Smooth muscle cell (in vitro differentiated cells): ENCODE results near the gene CUZD1. TPM values are rescaled to one million over a fixed set of nuclear protein-coding genes. Genes with fewer than 3 reads are reported as not detected.

ENCODE experiments used
- DNase-seq: peaks from one replicate; lab custom pipeline; 2025; ENCODE audit not compliant: unreplicated experiment; lab: John Stamatoyannopoulos, UW
- H2AFZ ChIP-seq: fragments of 200-600 bp; sonication (generic); 2 replicates; pipeline ENCODE4 v1.6.0; 2016; ENCODE audit warnings: antibody characterized with exemption, low read depth, mild to moderate bottlenecking
- H3F3A ChIP-seq: fragments of 200-600 bp; sonication (generic); 2 replicates; pipeline ENCODE4 v1.6.0; 2017; ENCODE audit warnings: antibody characterized with exemption, low read depth
- H3K27ac ChIP-seq: fragments of 200-600 bp; sonication (generic); 2 replicates; pipeline ENCODE4 v1.5.1; 2016; ENCODE audit warnings: low read depth, mild to moderate bottlenecking
- H3K27me3 ChIP-seq: fragments of 200-600 bp; sonication (generic); 2 replicates; pipeline ENCODE4 v1.6.1; 2016; ENCODE audit warnings: low read depth, mild to moderate bottlenecking
- H3K36me3 ChIP-seq: fragments of 200-600 bp; sonication (generic); 2 replicates; pipeline ENCODE4 v1.5.1; 2016; ENCODE audit warnings: low read depth
- H3K4me1 ChIP-seq: fragments of 200-600 bp; sonication (generic); 2 replicates; pipeline ENCODE4 v1.5.1; 2016; ENCODE audit warnings: low read depth
- H3K4me2 ChIP-seq: fragments of 200-600 bp; sonication (generic); 2 replicates; pipeline ENCODE4 v1.6.0; 2016; ENCODE audit warnings: mild to moderate bottlenecking
- H3K4me3 ChIP-seq: fragments of 200-600 bp; sonication (generic); 2 replicates; pipeline ENCODE4 v1.5.1; 2016; ENCODE audit warnings: mild to moderate bottlenecking
- H3K79me2 ChIP-seq: fragments of 200-600 bp; sonication (generic); 2 replicates; pipeline ENCODE4 v1.6.0; 2016; ENCODE audit warnings: low read depth, mild to moderate bottlenecking
- H3K9ac ChIP-seq: fragments of 200-600 bp; sonication (generic); 2 replicates; pipeline ENCODE4 v1.6.0; 2016; ENCODE audit warnings: low read depth
- H3K9me3 ChIP-seq: fragments of 200-600 bp; sonication (generic); replicated peaks from 2 replicates; pipeline ENCODE4 v1.5.1; 2016; ENCODE audit warnings: low read depth
- H4K20me1 ChIP-seq: fragments of 200-600 bp; sonication (generic); 2 replicates; pipeline ENCODE4 v1.6.0; 2016; ENCODE audit warnings: low read depth
- WGBS: methylation state at CpG from one replicate; pipeline ENCODE4 v1.1.7; 2016; ENCODE audit warnings: low lambda C conversion rate; 5-methylcytosine and 5-hydroxymethylcytosine counted together
- polyA plus RNA-seq: library from polyadenylated mRNA; unstranded; fragments of >200 nt; fragmentation: Nextera tagmentation; extraction: Ambion mirVana; gene quantifications from 2 replicates; pipeline ENCODE4 v1.2.1, GENCODE V29; 2016
- total RNA-seq: library from RNA; depleted of rRNA; stranded (reverse); fragments of >200 nt; gene quantifications from 2 replicates; pipeline ENCODE4 v1.2.3, GENCODE V29; 2014
- TF ChIP-seq, protein P1 (sequence below): fragments of 200-600 bp; sonication (generic); IDR thresholded peaks from 2 replicates; pipeline ENCODE4 v1.5.1; 2017; ENCODE audit warnings: borderline replicate concordance, mild to moderate bottlenecking, antibody characterized with exemption; ENCODE audit not compliant: insufficient read depth, poor library complexity, severe bottlenecking

Gene CUZD1
- total and polyA plus RNA-seq, 2 experiments from 2014 or later = 0.72 TPM; not detected in 1

DNA sequence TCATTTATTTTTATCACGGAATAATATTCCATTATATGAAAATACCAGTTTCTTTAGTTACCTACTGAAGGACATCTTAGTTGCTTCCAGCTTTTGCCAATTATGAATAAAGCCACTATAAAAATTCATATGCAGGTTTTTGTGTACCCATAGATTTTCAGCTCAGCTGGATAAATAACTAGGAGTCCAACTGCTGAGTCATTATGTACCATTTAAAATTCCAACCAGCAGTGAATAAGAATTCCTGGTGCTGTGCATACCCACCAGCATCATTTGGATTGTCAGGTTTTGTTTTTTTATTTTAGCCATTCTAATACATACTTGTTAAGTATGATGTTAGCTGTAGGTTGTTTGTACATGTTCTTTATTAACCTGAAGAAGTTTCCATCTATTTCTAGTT is 19.2 kb upstream of the CUZD1 start:
- Histone ChIP-seq H3K27me3 (no peaks in the 10 kb centered on the region), H3K9me3 (no peaks in the 10 kb centered on the region), H4K20me1 (no peaks in the 10 kb centered on the region), H3F3A (no peaks in the 10 kb centered on the region), H3K4me2 (no peak overlapping the region), H3K27ac (no peak overlapping the region), H3K79me2 (no peaks in the 10 kb centered on the region), H2AFZ (no peak overlapping the region), H3K4me3 (no peak overlapping the region), H3K36me3 (no peaks in the 10 kb centered on the region), H3K4me1 (no peaks in the 10 kb centered on the region), H3K9ac (no peak overlapping the region)
- 92% methylated on average over 1 of the region's 1 CpG for WGBS
- no peak for DNase-seq
- TF ChIP-seq, protein P1, sequence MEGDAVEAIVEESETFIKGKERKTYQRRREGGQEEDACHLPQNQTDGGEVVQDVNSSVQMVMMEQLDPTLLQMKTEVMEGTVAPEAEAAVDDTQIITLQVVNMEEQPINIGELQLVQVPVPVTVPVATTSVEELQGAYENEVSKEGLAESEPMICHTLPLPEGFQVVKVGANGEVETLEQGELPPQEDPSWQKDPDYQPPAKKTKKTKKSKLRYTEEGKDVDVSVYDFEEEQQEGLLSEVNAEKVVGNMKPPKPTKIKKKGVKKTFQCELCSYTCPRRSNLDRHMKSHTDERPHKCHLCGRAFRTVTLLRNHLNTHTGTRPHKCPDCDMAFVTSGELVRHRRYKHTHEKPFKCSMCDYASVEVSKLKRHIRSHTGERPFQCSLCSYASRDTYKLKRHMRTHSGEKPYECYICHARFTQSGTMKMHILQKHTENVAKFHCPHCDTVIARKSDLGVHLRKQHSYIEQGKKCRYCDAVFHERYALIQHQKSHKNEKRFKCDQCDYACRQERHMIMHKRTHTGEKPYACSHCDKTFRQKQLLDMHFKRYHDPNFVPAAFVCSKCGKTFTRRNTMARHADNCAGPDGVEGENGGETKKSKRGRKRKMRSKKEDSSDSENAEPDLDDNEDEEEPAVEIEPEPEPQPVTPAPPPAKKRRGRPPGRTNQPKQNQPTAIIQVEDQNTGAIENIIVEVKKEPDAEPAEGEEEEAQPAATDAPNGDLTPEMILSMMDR = no peak

DNA sequence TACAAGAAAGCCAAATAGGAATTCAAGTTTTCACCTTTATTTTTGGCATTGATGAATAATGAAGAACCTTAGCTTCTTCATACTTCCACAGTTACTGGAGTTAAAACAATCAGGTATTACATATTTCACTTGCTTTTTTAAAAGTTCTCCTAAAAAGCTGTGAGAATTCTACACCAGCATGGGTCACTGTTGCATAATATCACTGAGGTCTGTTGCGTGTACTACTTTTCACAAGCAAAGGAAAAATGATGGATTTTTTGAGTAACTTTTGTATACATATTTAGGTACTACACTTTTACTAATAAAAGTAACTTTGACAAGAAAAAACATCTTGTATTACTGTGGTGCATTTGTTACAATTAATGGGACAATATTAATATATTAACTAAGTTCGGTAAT is 18.5 kb upstream of the CUZD1 start:
- H3K27ac ChIP-seq = no peak overlapping the region

DNA sequence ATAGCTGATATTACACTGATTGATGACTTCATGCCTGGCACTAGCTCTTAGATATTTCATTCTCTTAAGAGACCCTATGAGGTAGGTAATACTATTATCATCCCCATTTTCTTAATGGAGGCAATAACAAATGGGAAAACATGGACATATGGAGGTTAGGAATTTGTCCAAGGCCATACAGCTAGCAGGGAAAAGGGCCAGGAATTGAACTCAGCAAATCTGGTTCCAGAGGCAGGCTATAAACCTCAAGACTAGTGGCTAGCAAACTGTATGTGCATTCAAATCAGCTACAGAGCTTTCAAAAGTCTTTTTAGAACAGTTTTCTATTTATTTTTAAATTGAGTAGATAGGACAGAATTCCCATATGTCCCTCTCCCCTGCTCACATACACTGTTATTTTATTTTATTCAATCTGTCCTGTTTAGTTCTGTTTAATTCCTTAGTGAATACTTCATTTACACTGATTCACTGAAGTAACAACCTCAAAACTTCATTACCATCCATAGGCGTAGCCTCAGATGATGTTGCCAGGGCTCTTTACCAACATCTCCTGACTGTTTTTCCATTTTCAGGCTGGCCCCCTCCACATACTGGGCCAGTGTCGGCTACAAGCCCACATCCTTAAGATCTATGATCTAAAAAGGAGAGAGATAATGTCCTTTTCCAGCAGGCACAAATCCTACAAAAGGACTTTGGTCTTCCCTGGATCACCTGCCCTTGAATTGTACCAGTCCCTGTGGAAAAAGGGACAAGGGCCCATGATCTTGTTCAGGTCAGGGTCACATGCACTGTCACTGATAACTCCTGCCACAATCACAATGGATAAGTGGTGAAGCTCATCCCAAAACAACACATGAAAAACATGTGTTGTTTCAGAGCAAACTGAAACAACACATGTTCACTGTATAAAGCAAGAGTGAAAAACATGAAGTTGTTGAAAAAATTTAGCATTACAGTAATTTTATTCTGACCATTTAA is 17.8 kb upstream of the CUZD1 start:
- H3K9ac ChIP-seq = no peak overlapping the region
- TF ChIP-seq, protein P1 = no peak
- no peak for DNase-seq
- H3K27ac ChIP-seq = no peak overlapping the region
- H3F3A ChIP-seq = no peaks in the 10 kb centered on the region
- H4K20me1 ChIP-seq = no peaks in the 10 kb centered on the region
- no peaks in the 10 kb centered on the region for H3K27me3 ChIP-seq
- no peak overlapping the region for H2AFZ ChIP-seq
- no peaks in the 10 kb centered on the region for H3K36me3 ChIP-seq
- WGBS = 89% methylated on average over 2 of the region's 2 CpGs
- H3K9me3 ChIP-seq = no peaks in the 10 kb centered on the region
- H3K4me3 ChIP-seq = no peak overlapping the region
- no peaks in the 10 kb centered on the region for H3K4me1 ChIP-seq
- H3K4me2 ChIP-seq = no peak overlapping the region
- no peaks in the 10 kb centered on the region for H3K79me2 ChIP-seq

More for the DNA sequence above, 18.5 kb upstream of the CUZD1 start:
- Histone ChIP-seq H3K9ac (no peak overlapping the region), H2AFZ (no peak overlapping the region), H3K4me2 (no peak overlapping the region), H3K79me2 (no peaks in the 10 kb centered on the region), H3K27me3 (no peaks in the 10 kb centered on the region), H3K9me3 (no peaks in the 10 kb centered on the region), H3K4me3 (no peak overlapping the region), H3K36me3 (no peaks in the 10 kb centered on the region), H3F3A (no peaks in the 10 kb centered on the region), H3K4me1 (no peaks in the 10 kb centered on the region), H4K20me1 (no peaks in the 10 kb centered on the region)
- WGBS = 93% methylated on average over 2 of the region's 2 CpGs
- TF ChIP-seq, protein P1 = no peak
- no peak for DNase-seq

DNA sequence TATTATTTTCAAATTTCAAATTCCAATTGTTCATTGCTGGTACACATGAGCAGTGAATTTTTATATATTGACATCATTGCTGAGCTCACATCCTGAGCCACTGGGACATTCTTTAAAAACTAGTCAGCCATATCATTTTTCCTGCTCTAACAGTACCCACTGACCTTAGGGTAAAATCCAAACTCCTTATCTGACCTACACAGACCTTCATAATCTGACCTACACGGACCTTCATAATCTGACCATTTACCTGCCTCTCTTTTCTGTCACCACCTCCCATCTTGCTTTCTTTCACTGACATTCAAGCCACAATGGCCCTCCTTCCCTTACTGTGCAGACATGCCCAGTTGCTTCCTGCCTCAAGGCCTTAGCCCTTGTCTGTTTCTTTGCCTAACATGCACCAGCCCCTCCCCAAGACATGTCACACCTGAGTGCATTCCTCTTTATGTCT is 16.1 kb upstream of the CUZD1 start:
- Histone ChIP-seq H3K4me3 (no peak overlapping the region), H3K79me2 (no peaks in the 10 kb centered on the region), H3K36me3 (no peaks in the 10 kb centered on the region), H3K9ac (no peak overlapping the region), H3K27me3 (no peaks in the 10 kb centered on the region), H3K4me2 (no peak overlapping the region), H4K20me1 (no peaks in the 10 kb centered on the region), H3K4me1 (no peaks in the 10 kb centered on the region), H2AFZ (no peak overlapping the region), H3F3A (no peaks in the 10 kb centered on the region), H3K9me3 (no peaks in the 10 kb centered on the region), H3K27ac (peak overlapping the region; percentile 18)
- no peak for DNase-seq
- TF ChIP-seq, protein P1 = no peak
- 38% methylated on average over 1 of the region's 1 CpG for WGBS
